K562 (cell line): ENCODE measurements around the gene MMP28. TPM values are rescaled to one million over a fixed set of nuclear protein-coding genes. Genes with fewer than 3 reads are reported as not detected.
A peak's percentile ranks its signal among the peaks of the same experiment; 100 is the strongest.

Experiments
- ATAC-seq: fragments of 200-7000 bp; cut with Tn5 transposase; 3 replicates; pipeline ENCODE4 v1.9.1; 2020; ENCODE audit warnings: moderate library complexity
- BruUV-seq: library from RNA; stranded (reverse); fragments of 400-500 nt; replicated peaks from 2 replicates; lab custom pipeline; 2021; lab: Mats Ljungman, UMichigan
- CTCF ChIA-PET: fragments of 300-600 bp; formaldehyde crosslinking; extraction: SDS; loops from one replicate; lab custom pipeline; 2021; ENCODE audit warnings: low intra/inter-chr PET ratio; lab: Yijun Ruan, JAX
- POLR2A ChIA-PET: fragments of 300-600, 350-650 bp; sonication (Branson Sonifier 250); formaldehyde crosslinking; extraction: SDS; loops from one replicate; lab custom pipeline; 2021; ENCODE audit warnings: antibody characterized with exemption, inconsistent platforms; lab: Yijun Ruan, JAX
- DNase-seq, 4 experiments: peaks; one replicate each; pipeline versions ENCODE4 v3.0.0 to v3.0.0-alpha.2; 2011 to 2018; ENCODE audit warnings: low spot score in 3 of 4, mixed read lengths in 3 of 4; ENCODE audit errors: extremely low read depth in 1 of 4
- FAIRE-seq: peaks from 2 replicates; lab custom pipeline; 2011; peaks lifted over from hg19 to GRCh38; lab: Jason Lieb, UNC
- H2AFZ ChIP-seq: 2 replicates; pipeline ENCODE4 v1.6.0; 2011; ENCODE audit warnings: low read depth, low read length, control low read depth, inconsistent platforms
- H3K27ac ChIP-seq: fragments of 200-600 bp; 3 replicates; pipeline ENCODE4 v1.8.0; 2011; ENCODE audit warnings: low read depth, mild to moderate bottlenecking, control low read depth, inconsistent platforms, low read length, moderate library complexity, mixed read lengths; ENCODE audit errors: extremely low read depth
- H3K27me3 ChIP-seq, 2 experiments: fragments of 300-600 bp in 1 of 2; 2 replicates in 1 of 2; 3 replicates in 1 of 2; pipeline versions ENCODE4 v1.6.0 to v1.8.0; 2011; ENCODE audit warnings: inconsistent platforms in 2 of 2, low read length in 2 of 2, mild to moderate bottlenecking in 1 of 2, mixed read lengths in 1 of 2, moderate library complexity in 1 of 2; ENCODE audit not compliant: control insufficient read depth in 2 of 2, insufficient read depth in 2 of 2
- H3K36me3 ChIP-seq: fragments of 300-600 bp; 3 replicates; pipeline ENCODE4 v1.8.0; 2011; ENCODE audit warnings: mild to moderate bottlenecking, low read length, inconsistent platforms; ENCODE audit not compliant: control insufficient read depth, insufficient read depth
- H3K4me1 ChIP-seq, 2 experiments: fragments of 200-600 bp in 1 of 2; replicated peaks in 1 of 2; 2 replicates in 1 of 2; 3 replicates in 1 of 2; pipeline versions ENCODE4 v1.5.1 to v1.8.0; 2011; ENCODE audit warnings: inconsistent platforms in 2 of 2, low read length in 2 of 2, mild to moderate bottlenecking in 1 of 2, mixed read lengths in 1 of 2, moderate library complexity in 1 of 2; ENCODE audit not compliant: control insufficient read depth in 2 of 2, insufficient read depth in 2 of 2
- H3K4me2 ChIP-seq: 2 replicates; pipeline ENCODE4 v1.6.1; 2011; ENCODE audit warnings: low read length, control low read depth, inconsistent platforms, mixed read lengths; ENCODE audit not compliant: insufficient read depth
- H3K4me3 ChIP-seq: fragments of 200-600 bp; sonication (generic), shearing (Covaris generic); 2 replicates; pipeline ENCODE4 v1.5.1; 2016; ENCODE audit warnings: control low read depth, inconsistent platforms
- H3K79me2 ChIP-seq: fragments of 200-600 bp; 3 replicates; pipeline ENCODE4 v1.8.0; 2011; ENCODE audit warnings: low read length, inconsistent platforms; ENCODE audit not compliant: control insufficient read depth, insufficient read depth
- H3K9ac ChIP-seq, 2 experiments: 2 replicates each; pipeline versions ENCODE4 v1.6.0 to v1.6.1; 2011; ENCODE audit warnings: low read depth in 2 of 2, low read length in 2 of 2, control low read depth in 1 of 2, inconsistent platforms in 1 of 2, mild to moderate bottlenecking in 1 of 2, mixed read lengths in 1 of 2; ENCODE audit not compliant: insufficient read depth in 1 of 2
- H3K9me1 ChIP-seq: one replicate; pipeline ENCODE4 v1.6.0; 2011; ENCODE audit warnings: inconsistent platforms, mild to moderate bottlenecking, low read length, moderate library complexity; ENCODE audit not compliant: control insufficient read depth, insufficient read depth
- H3K9me3 ChIP-seq: replicated peaks from 2 replicates; pipeline ENCODE4 v1.5.1; 2011; ENCODE audit warnings: low read depth, low read length, inconsistent platforms; ENCODE audit not compliant: control insufficient read depth, insufficient read depth
- H4K20me1 ChIP-seq: replicated peaks from 2 replicates; pipeline ENCODE4 v1.6.1; 2011; ENCODE audit warnings: low read length, inconsistent platforms, mixed read lengths; ENCODE audit not compliant: control insufficient read depth, insufficient read depth
- PATZ1 ChIP-seq: fragments of 250-450 bp; sonication (Bioruptor Pico); IDR thresholded peaks from 2 replicates; pipeline ENCODE4 v1.5.0; 2020; ENCODE audit warnings: mild to moderate bottlenecking, borderline replicate concordance
- PHF20 ChIP-seq: fragments of 450-650 bp; IDR thresholded peaks from 2 replicates; pipeline ENCODE4 v1.6.1; 2018; ENCODE audit not compliant: partially characterized antibody
- RCOR1 ChIP-seq, 2 experiments: IDR thresholded peaks; 2 replicates each; pipeline ENCODE4 v1.6.1; 2012; ENCODE audit warnings: low read depth in 2 of 2, low read length in 2 of 2, borderline replicate concordance in 1 of 2, improper control_type of control experiment in 1 of 2
- ZBTB34 ChIP-seq: fragments of 250-450 bp; sonication (Bioruptor Pico); IDR thresholded peaks from 2 replicates; pipeline ENCODE4 v1.8.0; 2021; ENCODE audit warnings: mild to moderate bottlenecking, moderate library complexity
- ZMIZ1 ChIP-seq, 2 experiments: fragments of 150-350 bp in 1 of 2; IDR thresholded peaks; 2 replicates each; pipeline ENCODE4 v1.6.1; 2012 to 2016; ENCODE audit warnings: low read depth in 2 of 2, low read length in 2 of 2, mild to moderate bottlenecking in 1 of 2, moderate library complexity in 1 of 2
- ZNF184 ChIP-seq: sonication (generic); formaldehyde crosslinking; IDR thresholded peaks from 2 replicates; pipeline ENCODE4 v1.5.0; 2020; ENCODE audit warnings: missing genetic modification reagents
- WGBS: fragments of 100-300 bp; shearing (Covaris generic); methylation state at CpG from one replicate; pipeline ENCODE4 v1.1.6; 2016; ENCODE audit warnings: low coverage, mixed read lengths; ENCODE audit not compliant: insufficient coverage; ENCODE audit errors: missing lambda C conversion rate; 5-methylcytosine and 5-hydroxymethylcytosine counted together
- in situ Hi-C: fragments of 300-500 bp; cut with MboI; formaldehyde crosslinking; loops from 4 replicates; pipeline ENCODE4 v1.15.0; 2018; ENCODE audit warnings: inconsistent platforms, mixed read lengths
- intact Hi-C: fragments of 100-400 bp; cut with micrococcal nuclease; formaldehyde crosslinking; loops from 2 replicates; pipeline ENCODE4 v1.14.2; 2022
- polyA plus RNA-seq, 8 experiments: library from polyadenylated mRNA; depleted of rRNA in 4 of 8; stranded (reverse) in 5 of 8; unstranded in 3 of 8; fragments of >200 nt; fragmentation: Nextera tagmentation in 2 of 8; fragmentation: Illumina TruSeq in 1 of 8; extraction: Ambion mirVana in 2 of 8; extraction: Trizol in 1 of 8; gene quantifications; 2 replicates each; pipeline versions ENCODE4 v1.2.1 to v1.2.3, GENCODE V29; 2011 to 2014; ENCODE audit warnings: inconsistent platforms in 1 of 8, missing spikeins in 1 of 8
- total RNA-seq, 7 experiments: library from RNA; depleted of rRNA in 6 of 7; stranded (reverse); fragments of >200 nt in 6 of 7; fragmentation: Illumina TruSeq in 2 of 7; extraction: Trizol in 2 of 7; gene quantifications; 2 replicates each; pipeline versions ENCODE4 v1.2.1 to v1.2.3, GENCODE V29; 2011 to 2021; ENCODE audit warnings: low replicate concordance in 1 of 7

Gene MMP28
- total and polyA plus RNA-seq, 9 of the 15 experiments (the other 6 are each of a cell fraction or from before 2014, with no cell fraction given) = not detected

GRCh38 chr17:35747540-35748017 is 47.9 kb downstream of the MMP28 start:
- peaks cover 11 to 19% of the 10 kb centered on the region in 2 experiments; a peak in 4 of 5 replicates for H3K4me1 ChIP-seq
- BruUV-seq = no TSS peak
- H2AFZ ChIP-seq = no peak overlapping the region
- no peak overlapping the region for H3K27ac ChIP-seq
- H3K79me2 ChIP-seq = no peaks in the 10 kb centered on the region
- 0 out of 4 replicates have a peak overlapping the region, but pooled peaks of 1 of the 2 experiments have one; percentile 10 for H3K9ac ChIP-seq
- DNase-seq (peak; percentile 78 to 87 (median 83)), FAIRE-seq (no peak), ATAC-seq (peak; percentile 89)
- peaks cover 10 to 67% of the 10 kb centered on the region in 2 experiments; a peak in 4 of 5 replicates for H3K27me3 ChIP-seq
- peaks cover 17% of the 10 kb centered on the region; the same call in 1 of the 2 replicates for H4K20me1 ChIP-seq
- intact Hi-C loops (loop anchor here (2.0 to 5.0 kb wide), 5 partner anchors 135 to 577 kb away; partner anchors contain the start of gene SLFN12L), in situ Hi-C loops (loop anchor here (5.0 to 25.0 kb wide), 4 partner anchors 190 to 1310 kb away; partner anchors contain the start of genes NLE1 and UNC45B)
- ChIA-PET POLR2A (interaction anchor here (0.6 to 1.3 kb wide), 6 partner anchors 20 to 537 kb away, joined by 3 to 5 read pairs (median 4); partner anchors contain the start of gene TAF15), CTCF (interaction anchor here (0.7 to 2.0 kb wide), 6 partner anchors 134 to 1205 kb away, joined by 3 to 16 read pairs (median 6); no protein-coding TSS in a partner anchor)
- 5% methylated on average over 11 of the region's 12 CpGs for WGBS
- no peaks in the 10 kb centered on the region for H3K9me3 ChIP-seq
- H3K9me1 ChIP-seq = no peaks in the 10 kb centered on the region
- H3K4me3 ChIP-seq = no peak overlapping the region
- H3K4me2 ChIP-seq = peak overlapping the region; percentile 1; the same call in 1 of the 2 replicates
- H3K36me3 ChIP-seq = no peaks in the 10 kb centered on the region
- peak in 1 of 2 experiments; percentile 20; a peak in 1 of 4 replicates for TF ChIP-seq RCOR1 (IDR thresholded peaks at IDR 0.05; ENCODE audit: borderline replicate concordance in 1 of 2, low read depth in 2 of 2, low read length in 2 of 2)
- TF ChIP-seq ZBTB34 (CRISPR knock-in tag) = no peak
- TF ChIP-seq ZNF184 (CRISPR knock-in tag) = no peak
- TF ChIP-seq PATZ1 (CRISPR knock-in tag) = no peak
- TF ChIP-seq PHF20 = no peak
- TF ChIP-seq ZMIZ1 (IDR thresholded peaks at IDR 0.05; ENCODE audit: low read depth in 2 of 2, low read length in 2 of 2) = no peak
